Effector CD4-positive, alpha-beta T cell (primary cell): ENCODE measurements around the gene MOV10L1.
"Not testable (repeated sequence)": the region's sequence is repeated elsewhere in the genome, so short reads cannot be mapped to it uniquely, and the experiment has no call there.

ENCODE experiments used
- DNase-seq: peaks from one replicate; pipeline ENCODE4 v3.0.0-alpha.2; 2020

The MOV10L1 gene

DNA sequence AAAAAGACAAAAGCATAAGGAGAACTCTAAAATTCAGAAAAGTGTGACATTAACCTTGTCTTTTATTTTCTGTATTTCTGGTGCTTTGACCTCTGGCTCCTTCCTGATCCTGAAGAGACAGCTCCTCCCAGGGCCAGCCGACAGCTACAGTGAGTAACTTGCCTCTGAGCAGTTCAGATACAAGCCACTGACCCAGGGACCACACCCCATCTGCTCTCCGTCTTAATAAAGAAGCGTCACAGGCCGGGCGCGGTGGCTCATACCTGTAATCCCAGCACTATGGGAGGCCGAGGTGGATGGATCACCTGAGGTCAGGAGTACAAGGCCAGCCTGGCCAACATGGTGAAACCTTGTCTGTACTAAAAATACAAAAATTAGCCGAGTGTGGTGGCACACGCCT is 11.0 kb upstream of the MOV10L1 start:
- DNase-seq: no peak

DNA sequence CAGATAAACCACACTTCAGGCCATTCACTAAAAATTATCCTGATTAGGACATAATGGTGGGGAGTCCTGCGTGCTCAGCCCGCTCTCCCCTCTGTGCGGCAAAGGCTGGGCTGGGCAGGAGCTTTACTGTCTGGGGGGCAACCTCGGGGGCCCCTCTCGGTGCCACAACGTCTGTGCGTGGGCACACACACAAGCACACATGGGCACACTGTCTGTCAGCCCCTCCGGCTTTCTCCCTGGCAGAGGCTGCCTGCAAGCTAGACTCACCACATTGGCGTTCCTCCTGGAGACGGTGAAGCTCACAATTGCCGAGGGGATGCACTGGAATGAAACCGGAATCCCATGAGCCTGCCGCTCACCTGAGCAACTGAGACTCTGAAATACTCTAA is 9.7 kb upstream of the MOV10L1 start:
- DNase-seq: no peak

- DNase-seq: no peak
These were observed 8.2 kb upstream of the MOV10L1 start for GRCh38 chr22:50081426-50082196.

DNA sequence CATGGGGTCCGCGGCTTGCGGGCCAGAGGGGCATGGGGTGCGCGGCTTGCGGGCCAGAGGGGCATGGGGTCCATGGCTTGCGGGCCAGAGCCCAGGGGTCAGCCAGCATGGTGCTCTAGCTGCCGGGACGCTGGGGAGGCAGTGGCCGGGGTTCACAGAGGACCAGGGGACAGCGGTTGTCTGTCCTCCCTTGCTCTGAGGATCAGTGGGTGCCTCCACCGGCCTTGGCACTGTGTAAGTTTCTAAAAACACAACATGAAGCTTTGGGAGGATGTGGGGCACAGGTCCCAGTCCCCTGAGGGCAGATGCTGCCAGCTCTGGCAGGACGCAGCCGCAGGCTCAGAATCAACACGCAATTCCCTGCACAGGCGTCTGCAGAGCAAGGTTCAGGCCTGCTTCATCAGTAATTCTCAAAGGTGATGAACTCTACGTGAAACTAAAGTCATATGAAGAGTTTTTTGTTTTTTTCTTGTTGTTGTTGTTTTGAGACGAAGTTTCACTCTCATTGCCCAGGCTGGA is 7.5 kb upstream of the MOV10L1 start:
- no peak for DNase-seq

- DNase-seq: no peak
These were observed 6.8 kb upstream of the MOV10L1 start for GRCh38 chr22:50082961-50083461.

DNA sequence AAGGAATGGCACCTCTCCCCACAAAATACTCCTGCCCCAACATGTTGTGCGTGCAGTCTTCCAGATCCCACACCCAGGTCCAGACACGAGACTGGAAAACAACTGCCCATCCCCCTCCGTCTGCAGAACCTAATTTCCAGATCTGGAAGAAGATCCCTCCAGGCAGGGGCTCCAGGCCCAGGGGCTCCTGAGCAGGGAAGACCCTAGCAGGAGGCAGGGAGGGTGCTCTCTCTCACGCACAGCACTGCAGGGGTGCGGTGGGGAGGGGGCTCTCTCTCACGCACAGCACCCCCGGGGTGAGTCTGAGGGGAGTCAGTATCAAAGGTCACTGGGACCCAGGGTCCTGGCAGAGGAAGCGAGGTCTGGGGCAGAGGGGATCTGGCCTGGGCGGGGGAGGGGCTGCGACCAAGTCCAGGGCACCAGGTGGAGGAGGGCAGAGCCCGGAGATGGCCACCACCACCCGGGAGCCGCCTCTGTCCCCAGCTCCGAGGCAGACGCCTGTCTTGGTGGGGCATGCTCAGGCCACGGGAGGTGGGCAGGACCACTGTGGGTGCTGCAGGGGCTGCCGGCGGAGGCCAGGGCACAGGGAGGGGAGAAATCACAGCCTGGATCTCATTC is 6.2 kb upstream of the MOV10L1 start:
- no peak for DNase-seq

GRCh38 chr22:50084080-50084477 is 5.7 kb upstream of the MOV10L1 start:
- DNase-seq: no peak

DNA sequence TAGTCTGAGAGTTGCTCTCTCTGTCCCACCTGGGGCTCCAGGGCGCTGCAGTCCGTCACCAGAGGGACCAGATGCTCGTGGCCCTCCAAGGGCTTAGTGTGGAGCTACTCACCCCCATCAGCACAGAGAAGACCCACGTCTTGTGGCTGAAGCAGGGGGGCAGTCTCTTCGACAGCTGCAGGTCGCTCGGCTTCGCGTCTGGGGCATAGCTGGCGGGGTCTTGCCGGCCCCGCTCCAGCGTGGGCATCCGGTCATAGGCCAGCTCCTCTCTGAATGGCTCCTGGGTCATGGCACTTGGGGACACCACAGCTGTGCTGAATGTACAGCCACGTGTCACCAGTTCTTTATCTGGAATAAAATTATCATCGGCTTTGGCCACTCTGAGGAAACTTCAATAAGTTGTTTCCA is 5.2 kb upstream of the MOV10L1 start:
- no peak for DNase-seq

DNA sequence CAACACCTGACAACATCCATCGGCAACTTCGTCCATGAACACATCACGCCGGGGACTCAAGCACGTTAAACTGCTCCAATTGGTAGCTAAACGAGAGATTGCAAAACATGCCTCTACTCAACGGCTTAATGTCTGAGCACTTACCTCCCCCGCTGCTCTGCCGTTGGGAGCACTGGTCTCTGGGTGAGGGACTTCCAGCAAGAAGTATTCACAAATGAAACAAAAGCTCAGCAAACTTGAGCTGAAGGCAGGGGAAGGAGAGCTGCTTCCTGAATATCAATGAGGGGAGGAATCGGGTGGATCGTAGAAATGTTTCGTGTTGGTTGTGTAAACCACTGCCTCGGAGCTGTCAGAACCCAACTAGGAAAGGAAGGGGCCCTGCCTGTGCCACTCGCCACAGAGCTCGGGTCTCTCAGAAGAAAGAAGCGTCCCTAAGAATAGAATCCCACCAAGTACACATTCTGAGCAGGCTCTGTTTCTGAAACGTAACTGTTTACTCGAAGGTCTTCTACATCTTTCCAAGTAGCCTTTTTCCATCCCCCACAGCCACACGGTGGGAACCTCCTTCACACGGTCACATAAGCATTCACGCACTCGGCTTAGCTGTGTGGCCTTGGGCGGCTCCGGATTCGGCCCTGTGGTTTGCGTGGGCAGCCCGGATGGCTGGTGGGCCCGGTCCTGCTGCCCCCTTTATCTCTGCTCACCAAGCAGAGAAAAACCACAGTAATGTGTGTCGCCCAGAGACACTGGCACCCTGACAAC is 4.4 kb upstream of the MOV10L1 start, which contains the start of gene MLC1:
Gene MLC1, minus strand, starts transcription at position 216 of the 762 bp plus-strand sequence. CDS start 524 bp downstream, outside the sequence.
- no peak for DNase-seq

DNA sequence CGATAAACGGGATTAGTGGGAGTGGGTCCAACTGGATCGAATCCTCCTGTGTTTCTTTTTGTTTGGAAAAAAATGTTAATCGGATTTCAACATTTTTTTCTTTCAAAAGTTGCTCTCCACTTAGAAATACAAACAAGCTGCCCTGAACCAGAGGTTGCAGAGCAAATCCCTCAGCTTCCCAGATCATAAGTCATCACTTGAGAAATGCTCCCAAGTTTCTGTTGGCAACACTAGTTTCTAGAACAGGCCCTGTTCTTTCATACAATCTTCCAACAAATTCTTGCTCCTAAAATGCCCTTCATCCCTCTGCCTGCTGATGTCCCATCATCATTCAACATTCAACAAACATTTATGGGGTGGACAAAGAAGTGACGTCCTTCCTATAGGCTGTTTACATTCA is 3.3 kb upstream of the MOV10L1 start:
- DNase-seq: no peak

- not testable (repeated sequence) for DNase-seq
These were observed 2.8 kb upstream of the MOV10L1 start for GRCh38 chr22:50086975-50087374.

DNA sequence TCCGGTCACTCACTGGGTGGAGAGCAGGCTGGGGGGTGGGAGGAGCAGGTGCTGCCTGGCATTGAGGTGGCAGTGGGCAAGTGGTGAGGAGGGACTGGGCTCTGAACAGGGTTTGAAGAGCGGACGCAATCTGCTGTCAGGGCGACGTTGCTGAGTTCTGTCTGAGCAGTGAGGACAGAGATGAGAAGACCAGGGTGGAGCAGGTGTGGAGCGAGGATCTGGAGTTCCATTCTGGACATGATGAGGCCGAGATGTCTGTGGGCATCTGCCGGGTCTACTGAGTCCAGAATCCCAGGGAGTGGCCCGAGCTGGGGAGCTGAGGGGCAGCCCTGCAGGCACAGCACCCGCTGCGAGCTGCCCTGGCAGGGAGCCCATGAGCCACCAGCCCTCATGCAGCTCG is 2.2 kb upstream of the MOV10L1 start:
- no peak for DNase-seq

DNA sequence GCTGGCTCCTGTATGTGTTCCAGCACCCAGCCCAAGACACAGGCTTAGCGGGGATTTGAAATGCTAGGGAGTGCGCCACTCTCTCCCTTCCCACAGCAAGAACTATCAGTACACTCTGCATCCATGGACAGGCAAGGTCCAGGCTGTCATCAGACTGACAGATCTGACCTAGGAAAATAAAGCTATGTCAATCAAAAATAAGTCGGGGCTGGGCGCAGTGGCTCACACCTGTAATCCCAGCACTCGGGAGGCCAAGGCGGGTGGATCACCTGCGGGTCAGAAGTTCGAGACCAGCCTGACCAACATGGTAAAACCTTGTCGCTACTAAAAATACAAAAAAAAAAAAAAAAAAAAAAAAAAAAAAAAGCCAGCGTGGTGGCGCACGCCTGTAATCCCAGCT is 1.7 kb upstream of the MOV10L1 start:
- no peak for DNase-seq

GRCh38 chr22:50089231-50089630 is 575 bp upstream of the MOV10L1 start:
- DNase-seq: no peak

DNA sequence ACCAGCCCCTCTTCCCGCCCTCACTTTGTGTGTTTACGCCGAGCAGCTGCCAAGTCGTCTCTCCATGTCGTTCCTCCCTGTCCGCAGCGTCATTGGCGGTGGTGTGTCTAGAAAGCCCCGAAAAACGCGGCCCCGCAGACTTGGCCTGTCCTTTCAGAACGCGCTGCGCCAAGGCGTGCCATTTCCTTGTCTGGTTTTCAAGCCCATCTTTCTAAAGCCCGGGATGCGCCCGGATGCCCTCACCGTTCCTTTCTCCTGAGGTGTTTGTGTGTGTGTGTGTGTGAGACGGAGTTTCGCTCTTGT is 557 bp downstream of the MOV10L1 start:
- DNase-seq: no peak

DNA sequence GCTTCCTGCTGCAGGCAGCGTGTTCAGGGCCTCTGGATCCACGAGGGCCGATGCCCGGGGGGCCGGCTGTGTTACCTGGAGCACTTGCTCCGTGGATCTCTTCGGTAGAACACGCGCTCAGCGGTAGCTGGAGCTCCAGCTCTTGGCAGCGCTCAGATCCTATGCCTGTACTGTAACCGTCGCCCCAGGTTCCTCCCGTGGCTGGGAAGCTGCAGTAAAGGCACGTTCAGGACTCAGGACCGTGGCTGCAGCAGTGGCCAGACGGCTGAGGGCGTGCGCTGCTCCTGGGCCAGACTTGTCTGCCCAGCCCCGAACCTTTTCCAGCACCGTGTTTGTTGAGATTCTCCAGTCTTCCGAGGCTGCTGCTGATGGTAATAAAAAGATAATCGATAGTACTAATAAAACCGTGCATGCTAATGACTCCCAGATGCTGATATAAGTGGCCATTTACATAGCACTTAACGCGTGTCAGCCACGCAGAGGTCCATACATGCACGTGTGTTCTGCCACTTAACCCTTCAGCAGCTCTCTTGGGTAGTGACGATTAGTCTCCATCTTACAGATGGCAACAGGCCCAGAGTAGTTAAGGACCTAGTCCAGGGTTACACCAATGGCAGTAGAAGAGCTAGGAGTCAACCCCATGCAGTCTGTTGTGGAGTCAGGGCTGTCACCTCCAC is 1.4 kb downstream of the MOV10L1 start:
- no peak for DNase-seq

DNA sequence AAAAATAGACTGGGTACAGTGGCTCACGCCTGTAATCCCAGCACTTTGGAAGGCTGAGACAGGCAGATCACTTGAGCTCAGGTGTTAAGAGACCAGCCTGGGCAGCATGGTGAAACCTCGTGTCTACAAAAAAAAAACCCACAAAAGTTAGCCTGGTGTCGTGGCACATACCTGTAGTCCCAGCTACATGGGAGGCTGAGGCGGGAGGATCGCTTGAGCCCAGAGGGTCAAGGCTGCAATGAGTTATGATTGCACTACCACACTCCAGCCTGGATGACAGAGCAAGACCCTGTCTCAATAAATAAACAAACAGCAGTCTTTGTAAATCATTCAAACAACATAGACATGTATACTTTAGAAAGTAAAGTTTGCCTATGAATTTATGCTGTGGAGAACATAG is 2.5 kb downstream of the MOV10L1 start:
- no peak for DNase-seq

DNA sequence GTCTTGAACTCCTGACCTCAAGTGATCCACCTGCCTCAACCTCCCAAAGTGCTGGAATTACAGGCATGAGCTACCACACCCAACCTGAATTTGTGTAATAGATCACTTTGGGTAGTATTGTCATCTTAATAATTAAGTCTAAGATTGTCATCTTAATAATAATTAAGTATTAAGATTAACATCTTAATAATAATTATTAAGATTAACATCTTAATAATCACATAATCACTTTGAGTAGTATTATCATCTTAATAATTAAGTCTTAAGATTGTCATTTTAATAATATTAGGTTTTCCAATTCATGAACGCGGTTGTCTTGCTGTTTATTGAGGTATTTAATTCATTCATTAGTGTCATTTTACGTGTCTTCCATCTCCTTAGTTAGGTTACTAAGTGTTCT is 8.2 kb downstream of the MOV10L1 start:
- no peak for DNase-seq

DNA sequence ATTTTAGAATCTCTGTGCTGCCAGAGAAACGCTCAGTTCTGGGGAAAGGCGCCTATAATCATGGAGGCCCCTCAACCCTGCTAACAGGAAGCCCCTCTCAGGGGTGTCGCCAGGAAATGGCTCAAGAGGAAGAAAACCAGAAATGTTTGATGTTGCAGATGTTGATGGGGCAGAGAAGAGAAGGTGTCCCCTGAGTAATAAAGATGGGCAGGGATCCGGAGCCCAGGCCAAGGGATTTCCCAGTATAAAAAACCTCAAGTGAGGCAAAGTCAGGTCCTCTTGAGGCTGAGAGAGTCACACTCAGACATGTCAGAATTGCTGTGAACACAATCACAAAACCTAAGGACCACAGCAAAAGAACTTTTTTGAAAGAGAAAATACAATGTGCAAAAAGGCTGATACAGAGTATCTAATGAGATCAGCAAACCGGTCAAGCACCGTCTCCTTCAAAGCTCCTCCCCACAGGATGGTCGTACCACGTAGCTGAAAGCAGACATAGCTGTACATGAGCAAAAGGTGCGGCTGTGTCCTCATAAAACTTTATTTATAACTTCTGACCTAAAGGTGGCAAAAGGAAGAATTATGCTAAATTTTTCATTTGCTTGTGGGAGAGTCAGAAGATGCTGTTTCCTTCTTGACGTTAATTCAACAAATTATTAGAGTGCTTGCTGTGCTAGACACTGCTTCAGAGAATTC is 12.2 kb downstream of the MOV10L1 start:
- DNase-seq: no peak

DNA sequence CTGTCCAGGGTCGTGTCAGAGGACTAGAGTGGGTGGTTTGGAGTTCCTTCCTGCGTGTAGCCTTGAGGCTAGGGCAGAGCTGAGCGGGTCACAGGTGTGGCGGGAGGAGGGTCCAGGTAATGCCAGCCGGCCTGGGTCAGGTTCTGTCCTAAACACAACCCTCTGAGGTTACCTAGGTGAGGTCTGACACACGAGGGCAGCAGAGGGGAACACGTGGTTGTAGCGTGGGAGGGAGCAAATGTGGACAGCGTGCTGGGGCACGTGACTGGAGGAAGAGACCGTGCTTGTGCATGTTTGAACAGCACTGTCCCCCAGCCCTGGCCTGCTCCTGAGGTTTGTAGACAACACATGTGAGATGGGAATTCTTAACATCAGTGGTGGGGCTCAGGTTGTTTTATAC is 13.1 kb downstream of the MOV10L1 start:
- no peak for DNase-seq

- no peak for DNase-seq
These were observed 14.3 kb downstream of the MOV10L1 start for GRCh38 chr22:50104141-50104544.
